ENCODE results near the gene C10orf71.

Gene C10orf71

GRCh38 chr10:49264177-49264677, 34.7 kb upstream of the C10orf71 start:
- Mint-ChIP-seq H3K27me3 (peaks cover 10% of the 10 kb centered on the region), H3K36me3 (ENCODE audit: insufficient read depth) (no peaks in the 10 kb centered on the region), H3K4me3 (no peak overlapping the region), H3K4me1 (no peaks in the 10 kb centered on the region), H3K9me3 (peaks cover 14% of the 10 kb centered on the region), H3K27ac (ENCODE audit: low read depth) (no peak overlapping the region)
- ATAC-seq (replicated peaks; ENCODE audit: extremely low read depth, poor library complexity, severe bottlenecking) (no peak), DNase-seq (ENCODE audit: low spot score in 2 of 2) (no peak)

DNA sequence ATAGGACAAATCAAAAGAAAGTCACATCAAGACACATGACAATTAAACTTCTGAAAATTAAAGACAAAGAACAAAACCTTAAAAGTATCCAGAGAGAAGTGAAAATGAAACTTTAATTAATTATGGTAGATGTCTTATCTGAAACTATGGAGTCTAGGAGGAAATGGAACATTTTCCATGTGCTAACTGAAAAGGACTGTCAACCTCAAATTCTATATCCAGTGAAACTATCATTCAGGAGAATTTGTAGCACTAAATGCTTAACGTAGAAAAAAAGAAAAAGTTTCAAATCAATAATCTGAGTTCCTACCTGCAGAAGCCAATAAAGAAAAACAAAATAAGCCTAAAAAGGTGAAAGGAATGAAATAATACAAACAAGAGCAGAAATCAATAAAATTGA, 33.1 kb upstream of the C10orf71 start:
- DNase-seq (ENCODE audit: low spot score in 2 of 2), result no peak
- no peak overlapping the region for H3K27ac Mint-ChIP-seq (ENCODE audit: low read depth)
- H3K4me3 Mint-ChIP-seq, result no peak overlapping the region
- H3K27me3 Mint-ChIP-seq, result no peaks in the 10 kb centered on the region
- no peak for ATAC-seq (replicated peaks; ENCODE audit: extremely low read depth, poor library complexity, severe bottlenecking)
- H3K9me3 Mint-ChIP-seq, result peaks cover 14% of the 10 kb centered on the region
- no peaks in the 10 kb centered on the region for H3K4me1 Mint-ChIP-seq
- no peaks in the 10 kb centered on the region for H3K36me3 Mint-ChIP-seq (ENCODE audit: insufficient read depth)

- Mint-ChIP-seq H3K4me3 (no peak overlapping the region), H3K27me3 (no peaks in the 10 kb centered on the region), H3K27ac (ENCODE audit: low read depth) (no peak overlapping the region), H3K4me1 (peaks cover 14% of the 10 kb centered on the region), H3K36me3 (ENCODE audit: insufficient read depth) (no peaks in the 10 kb centered on the region), H3K9me3 (peaks cover 14% of the 10 kb centered on the region)
- no peak for DNase-seq (ENCODE audit: low spot score in 2 of 2)
- ATAC-seq (replicated peaks; ENCODE audit: extremely low read depth, poor library complexity, severe bottlenecking), result no peak
Measured at GRCh38 chr10:49268185-49268584, 30.8 kb upstream of the C10orf71 start.

DNA sequence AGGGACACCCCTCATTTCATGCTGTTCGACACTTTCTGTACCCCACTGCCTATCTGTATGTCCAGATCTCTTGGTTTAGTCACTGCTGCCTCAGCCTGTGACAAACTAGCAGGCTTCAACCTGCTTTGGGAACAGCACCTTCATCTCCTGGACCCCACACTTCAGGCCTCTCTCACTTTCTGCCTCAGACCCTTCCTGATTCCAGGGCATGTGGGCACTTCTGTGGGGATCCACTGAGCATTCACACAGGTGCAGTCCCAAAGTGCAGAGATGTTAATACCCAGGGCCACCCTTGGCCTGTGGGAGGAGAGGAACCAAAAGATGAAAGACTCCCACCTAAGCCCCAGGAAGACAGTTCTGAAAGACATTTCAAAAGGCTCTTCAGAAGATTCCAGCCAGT, 29.4 kb upstream of the C10orf71 start:
- no peaks in the 10 kb centered on the region for H3K36me3 Mint-ChIP-seq (ENCODE audit: insufficient read depth)
- H3K9me3 Mint-ChIP-seq, result peaks cover 14% of the 10 kb centered on the region
- peaks cover 19% of the 10 kb centered on the region for H3K4me1 Mint-ChIP-seq
- DNase-seq (ENCODE audit: low spot score in 2 of 2) (no peak), ATAC-seq (replicated peaks; ENCODE audit: extremely low read depth, poor library complexity, severe bottlenecking) (no peak)
- H3K27ac Mint-ChIP-seq (ENCODE audit: low read depth), result no peak overlapping the region
- H3K27me3 Mint-ChIP-seq, result no peaks in the 10 kb centered on the region
- no peak overlapping the region for H3K4me3 Mint-ChIP-seq

DNA sequence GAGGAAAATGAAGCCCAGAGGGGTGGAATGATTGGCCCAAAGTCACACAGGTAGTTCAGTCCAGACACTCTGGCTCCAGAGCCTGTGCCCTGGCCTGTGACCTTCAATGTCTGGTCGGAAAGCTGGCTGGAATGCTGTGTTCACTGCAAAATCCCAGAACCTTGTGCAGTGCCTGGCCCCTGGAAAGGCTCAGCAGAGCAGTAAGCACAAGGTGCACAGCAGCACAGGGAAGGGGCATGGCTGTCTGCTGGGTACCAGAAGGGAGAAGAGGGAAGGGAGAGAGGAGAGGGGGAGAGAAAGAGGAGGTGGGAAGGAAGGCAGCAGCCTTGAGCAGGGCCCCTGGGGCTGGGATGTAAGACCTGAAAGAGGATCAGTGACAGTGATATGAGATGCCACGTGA, 28.4 kb upstream of the C10orf71 start:
- Mint-ChIP-seq H3K4me3 (no peak overlapping the region), H3K27ac (ENCODE audit: low read depth) (peak overlapping the region; percentile 29), H3K36me3 (ENCODE audit: insufficient read depth) (no peaks in the 10 kb centered on the region), H3K27me3 (no peaks in the 10 kb centered on the region), H3K4me1 (peaks cover 19% of the 10 kb centered on the region), H3K9me3 (peaks cover 13% of the 10 kb centered on the region)
- no peak for DNase-seq (ENCODE audit: low spot score in 2 of 2)
- no peak for ATAC-seq (replicated peaks; ENCODE audit: extremely low read depth, poor library complexity, severe bottlenecking)

DNA sequence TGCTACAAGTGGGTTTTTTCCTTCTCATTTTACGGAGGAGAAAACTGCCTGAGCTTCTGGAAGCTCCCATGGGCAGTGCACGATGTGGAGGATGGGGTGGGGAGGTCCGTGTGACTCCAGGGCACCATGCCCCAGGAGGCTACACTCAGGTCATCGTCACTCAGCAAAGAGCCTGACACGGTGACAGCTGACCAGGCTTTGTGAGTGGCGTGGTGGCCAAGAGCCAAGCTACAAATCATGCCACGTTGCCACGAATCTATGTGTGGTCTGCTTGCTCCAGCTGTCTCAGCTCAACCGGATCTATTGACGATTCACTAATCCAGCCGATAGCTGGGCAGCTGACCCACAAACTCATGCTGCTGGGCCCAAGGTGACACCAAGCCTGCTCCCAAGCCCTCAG, 27.6 kb upstream of the C10orf71 start:
- Mint-ChIP-seq H3K27ac (ENCODE audit: low read depth) (no peak overlapping the region), H3K4me1 (peaks cover 19% of the 10 kb centered on the region), H3K9me3 (peaks cover 7% of the 10 kb centered on the region), H3K4me3 (no peak overlapping the region), H3K27me3 (no peaks in the 10 kb centered on the region), H3K36me3 (ENCODE audit: insufficient read depth) (no peaks in the 10 kb centered on the region)
- DNase-seq (ENCODE audit: low spot score in 2 of 2) (no peak), ATAC-seq (replicated peaks; ENCODE audit: extremely low read depth, poor library complexity, severe bottlenecking) (no peak)

DNA sequence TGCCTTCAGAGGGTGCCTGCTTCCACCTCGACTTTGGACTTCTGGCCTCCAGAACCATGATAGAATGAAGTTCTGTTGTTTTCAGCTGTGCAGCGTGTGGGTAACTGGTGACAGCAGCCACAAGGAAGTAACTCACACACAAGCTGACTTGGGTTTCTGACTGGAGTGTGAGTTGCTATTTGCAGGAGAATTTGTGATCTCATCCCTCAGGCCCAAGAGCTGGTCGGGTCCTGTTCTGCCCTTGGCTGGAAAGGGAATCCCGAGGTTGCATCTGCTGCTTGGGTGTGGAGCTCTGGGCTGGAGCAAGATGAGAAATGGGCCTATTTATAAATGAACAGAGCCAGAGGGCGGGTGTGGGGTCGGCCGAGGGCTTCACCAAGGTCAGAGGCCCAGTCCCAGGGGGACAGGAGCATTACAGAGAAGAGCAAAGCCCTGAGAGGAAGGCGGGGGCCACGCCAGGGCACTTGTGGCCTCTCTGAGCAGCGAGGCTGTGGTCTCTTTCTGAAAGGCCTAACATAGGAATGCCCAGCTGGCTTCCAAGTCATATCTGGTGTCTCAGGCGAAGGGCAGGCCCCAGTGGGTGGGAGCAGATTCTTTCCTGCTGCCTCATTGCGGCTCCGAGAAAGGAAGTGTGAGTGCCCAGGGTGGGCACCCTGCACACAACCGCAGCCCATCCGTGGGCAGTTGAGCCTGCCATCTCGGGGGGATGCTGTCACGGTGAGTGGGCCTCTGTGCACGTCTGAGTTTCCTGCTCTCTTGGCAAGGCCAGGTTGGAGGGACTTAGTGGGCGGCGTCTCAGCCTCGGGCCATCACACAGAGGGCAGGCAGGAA, 26.5 kb upstream of the C10orf71 start:
- H3K36me3 Mint-ChIP-seq (ENCODE audit: insufficient read depth), result no peaks in the 10 kb centered on the region
- H3K4me3 Mint-ChIP-seq, result no peak overlapping the region
- H3K27me3 Mint-ChIP-seq, result no peaks in the 10 kb centered on the region
- H3K9me3 Mint-ChIP-seq, result peaks cover 2% of the 10 kb centered on the region
- ATAC-seq (replicated peaks; ENCODE audit: extremely low read depth, poor library complexity, severe bottlenecking) (peak; percentile 19), DNase-seq (ENCODE audit: low spot score in 2 of 2) (no peak)
- H3K27ac Mint-ChIP-seq (ENCODE audit: low read depth), result peak overlapping the region; percentile 78
- H3K4me1 Mint-ChIP-seq, result peaks cover 19% of the 10 kb centered on the region

- DNase-seq (ENCODE audit: low spot score in 2 of 2), result no peak
- H3K27me3 Mint-ChIP-seq, result no peaks in the 10 kb centered on the region
- peak; percentile 31 for ATAC-seq (replicated peaks; ENCODE audit: extremely low read depth, poor library complexity, severe bottlenecking)
- peaks cover 19% of the 10 kb centered on the region for H3K4me1 Mint-ChIP-seq
- no peak overlapping the region for H3K4me3 Mint-ChIP-seq
- no peaks in the 10 kb centered on the region for H3K36me3 Mint-ChIP-seq (ENCODE audit: insufficient read depth)
- no peaks in the 10 kb centered on the region for H3K9me3 Mint-ChIP-seq
- H3K27ac Mint-ChIP-seq (ENCODE audit: low read depth), result no peak overlapping the region
Measured at GRCh38 chr10:49273082-49273465, 25.9 kb upstream of the C10orf71 start.

GRCh38 chr10:49273626-49274025, 25.3 kb upstream of the C10orf71 start:
- peaks cover 19% of the 10 kb centered on the region for H3K4me1 Mint-ChIP-seq
- no peaks in the 10 kb centered on the region for H3K36me3 Mint-ChIP-seq (ENCODE audit: insufficient read depth)
- no peak for DNase-seq (ENCODE audit: low spot score in 2 of 2)
- no peak for ATAC-seq (replicated peaks; ENCODE audit: extremely low read depth, poor library complexity, severe bottlenecking)
- H3K27ac Mint-ChIP-seq (ENCODE audit: low read depth), result no peak overlapping the region
- no peaks in the 10 kb centered on the region for H3K9me3 Mint-ChIP-seq
- no peak overlapping the region for H3K4me3 Mint-ChIP-seq
- no peaks in the 10 kb centered on the region for H3K27me3 Mint-ChIP-seq

- Mint-ChIP-seq H3K27ac (ENCODE audit: low read depth) (no peak overlapping the region), H3K27me3 (peaks cover 6% of the 10 kb centered on the region), H3K4me1 (peaks cover 19% of the 10 kb centered on the region)
Measured at GRCh38 chr10:49274886-49275285, 24.1 kb upstream of the C10orf71 start.

DNA sequence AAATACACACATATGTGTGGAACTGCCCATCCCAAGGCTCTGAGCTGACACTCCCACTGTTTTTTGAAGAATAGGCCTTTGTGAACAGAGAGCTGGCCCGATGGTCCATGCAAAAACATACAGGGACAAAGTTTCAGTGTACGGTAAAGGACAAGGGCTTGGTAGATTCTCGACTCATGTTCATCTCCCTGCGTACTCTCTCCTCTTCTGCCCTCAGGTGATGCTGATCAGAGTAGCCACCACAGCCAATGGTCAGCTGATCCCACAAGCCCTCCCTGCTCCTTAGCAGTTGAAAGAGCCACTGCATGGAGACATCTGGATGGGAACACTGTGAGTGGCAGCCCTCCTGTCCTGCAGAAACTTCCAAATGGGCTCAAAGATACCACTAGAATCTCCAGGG, 23.1 kb upstream of the C10orf71 start:
- Mint-ChIP-seq H3K9me3 (no peaks in the 10 kb centered on the region), H3K4me1 (peaks cover 19% of the 10 kb centered on the region), H3K27ac (ENCODE audit: low read depth) (no peak overlapping the region), H3K4me3 (no peak overlapping the region), H3K36me3 (ENCODE audit: insufficient read depth) (no peaks in the 10 kb centered on the region), H3K27me3 (peaks cover 10% of the 10 kb centered on the region)
- ATAC-seq (replicated peaks; ENCODE audit: extremely low read depth, poor library complexity, severe bottlenecking) (no peak), DNase-seq (ENCODE audit: low spot score in 2 of 2) (no peak)

More at GRCh38 chr10:49274886-49275285, 24.1 kb upstream of the C10orf71 start:
- ATAC-seq (replicated peaks; ENCODE audit: extremely low read depth, poor library complexity, severe bottlenecking) (no peak), DNase-seq (ENCODE audit: low spot score in 2 of 2) (no peak)
- no peaks in the 10 kb centered on the region for H3K9me3 Mint-ChIP-seq
- H3K4me3 Mint-ChIP-seq, result no peak overlapping the region
- no peaks in the 10 kb centered on the region for H3K36me3 Mint-ChIP-seq (ENCODE audit: insufficient read depth)

DNA sequence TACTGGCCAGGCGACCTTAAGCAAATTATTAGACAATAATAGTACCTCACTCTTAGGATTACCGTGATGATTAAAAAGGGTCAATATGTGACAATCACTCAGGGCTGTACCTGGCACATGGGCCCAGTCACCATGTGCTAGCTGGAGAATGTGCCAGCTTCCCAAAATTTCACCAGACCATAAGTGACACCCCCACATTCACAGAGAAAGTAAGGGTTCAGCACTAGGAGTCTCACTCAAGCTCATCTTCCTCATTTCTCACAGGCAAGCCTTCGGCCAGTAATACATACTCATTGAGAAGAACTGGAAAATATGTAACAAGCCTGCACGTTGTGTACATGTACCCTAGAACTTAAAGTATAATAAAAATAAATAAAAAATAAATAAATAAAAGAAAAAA, 22.4 kb upstream of the C10orf71 start:
- peaks cover 19% of the 10 kb centered on the region for H3K4me1 Mint-ChIP-seq
- H3K27ac Mint-ChIP-seq (ENCODE audit: low read depth), result no peak overlapping the region
- ATAC-seq (replicated peaks; ENCODE audit: extremely low read depth, poor library complexity, severe bottlenecking), result no peak
- H3K9me3 Mint-ChIP-seq, result no peaks in the 10 kb centered on the region
- H3K4me3 Mint-ChIP-seq, result no peak overlapping the region
- H3K27me3 Mint-ChIP-seq, result peaks cover 10% of the 10 kb centered on the region
- no peak for DNase-seq (ENCODE audit: low spot score in 2 of 2)
- no peaks in the 10 kb centered on the region for H3K36me3 Mint-ChIP-seq (ENCODE audit: insufficient read depth)

- H3K27me3 Mint-ChIP-seq, result peaks cover 10% of the 10 kb centered on the region
- ATAC-seq (replicated peaks; ENCODE audit: extremely low read depth, poor library complexity, severe bottlenecking), result no peak
- H3K4me1 Mint-ChIP-seq, result peaks cover 5% of the 10 kb centered on the region
- no peak overlapping the region for H3K27ac Mint-ChIP-seq (ENCODE audit: low read depth)
- no peak overlapping the region for H3K4me3 Mint-ChIP-seq
- H3K36me3 Mint-ChIP-seq (ENCODE audit: insufficient read depth), result no peaks in the 10 kb centered on the region
- H3K9me3 Mint-ChIP-seq, result no peaks in the 10 kb centered on the region
- no peak for DNase-seq (ENCODE audit: low spot score in 2 of 2)
Measured at GRCh38 chr10:49277973-49278372, 21.0 kb upstream of the C10orf71 start.
